Lower lobe of right lung (tissue), 2 donors: Measurements from ENCODE around the gene PYCARD. TPM values are rescaled to one million over a fixed set of nuclear protein-coding genes. Genes with fewer than 3 reads are reported as not detected.

ENCODE experiments used
- ATAC-seq, 2 donors: fragments of 200-7000 bp; cut with Tn5 transposase; one replicate each; pipeline ENCODE4 v1.9.1; 2020 to 2022; ENCODE audit warnings: mild to moderate bottlenecking in 2 of 2, moderate library complexity in 2 of 2
- DNase-seq: peaks from one replicate; pipeline ENCODE4 v3.0.0-alpha.2; 2020
- H3K27ac ChIP-seq: fragments of 200-600 bp; one replicate; pipeline ENCODE4 v1.8.0; 2022
- H3K27me3 ChIP-seq: fragments of 200-600 bp; one replicate; pipeline ENCODE4 v1.8.0; 2022; ENCODE audit warnings: low read depth
- H3K36me3 ChIP-seq: fragments of 200-600 bp; one replicate; pipeline ENCODE4 v1.8.0; 2022; ENCODE audit warnings: mild to moderate bottlenecking
- H3K4me1 ChIP-seq: fragments of 200-600 bp; one replicate; pipeline ENCODE4 v1.8.0; 2022
- H3K4me3 ChIP-seq: fragments of 200-600 bp; one replicate; pipeline ENCODE4 v1.8.0; 2022; ENCODE audit warnings: mild to moderate bottlenecking
- H3K9me3 ChIP-seq: fragments of 200-600 bp; one replicate; pipeline ENCODE4 v1.8.0; 2022
- intact Hi-C: fragments of 100-400 bp; cut with DNase I; formaldehyde crosslinking; loops from one replicate; pipeline ENCODE4 v1.11.0; 2022
- total RNA-seq: library from RNA; stranded (reverse); fragmentation: NEBNext Ultra II Directional; extraction: Animal tissue kit (Norgen Biotek cat#: 25700); gene quantifications from one replicate; pipeline ENCODE4 v1.2.1, GENCODE V29; 2021
- TF ChIP-seq, protein P1 (sequence below): fragments of 200-600 bp; IDR thresholded peaks from one replicate; pipeline ENCODE4 v1.8.0; 2022; ENCODE audit warnings: antibody characterized with exemption, mild to moderate bottlenecking
- donor health status: DM: no; HTN: yes; CAD: no; lungs with severe emphysema.

Gene PYCARD
- total RNA-seq, 1 donor from 2014 or later, result 82.0 TPM

DNA sequence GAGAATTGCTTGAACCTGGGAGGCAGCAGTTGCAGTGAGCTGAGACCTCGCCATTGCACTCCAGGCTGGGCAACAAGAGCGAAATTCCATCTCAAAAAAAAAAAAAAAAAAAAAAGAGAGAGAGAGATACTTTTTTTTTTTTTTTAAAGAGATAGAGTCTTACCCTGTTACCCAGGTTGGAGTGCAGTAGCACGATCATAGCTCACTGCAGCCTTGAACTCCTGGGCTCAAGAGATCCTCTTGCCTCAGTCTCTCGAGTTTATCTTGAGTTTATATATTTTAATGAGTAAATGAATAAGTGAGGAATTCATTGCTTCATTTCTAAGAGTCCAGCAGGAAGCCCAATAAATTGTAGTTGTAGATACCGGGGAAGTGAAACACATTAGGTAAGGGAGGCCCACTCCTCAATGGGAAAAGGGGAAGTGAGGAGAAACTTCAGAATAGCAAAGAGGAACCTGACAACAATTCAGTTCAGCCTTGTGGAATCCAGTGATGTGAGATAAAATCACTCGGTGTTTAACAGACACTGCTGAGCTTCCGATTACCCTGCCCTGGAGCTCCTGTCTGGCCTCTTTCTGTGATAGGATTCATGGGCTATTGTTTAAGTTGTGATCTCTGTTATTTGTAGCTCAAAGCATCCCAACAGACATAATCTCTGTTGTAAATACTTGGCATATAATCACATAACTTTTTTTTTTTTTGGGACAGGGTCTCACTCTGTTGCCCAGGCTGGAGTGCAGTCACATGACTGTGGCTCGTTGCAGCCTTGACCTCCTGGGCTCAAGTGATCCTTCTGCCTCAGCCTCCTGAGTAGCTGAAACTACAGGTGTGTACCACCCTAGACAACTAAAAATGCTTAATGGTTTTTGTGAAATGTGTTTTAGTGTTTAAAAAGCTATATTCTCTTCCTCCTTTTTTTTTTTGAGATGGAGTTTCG, 41.4 kb upstream of the PYCARD start:
- Histone ChIP-seq H3K4me3 (no peak overlapping the region), H3K27ac (peak overlapping the region; percentile 11), H3K27me3 (no peaks in the 10 kb centered on the region), H3K36me3 (no peaks in the 10 kb centered on the region), H3K4me1 (no peaks in the 10 kb centered on the region), H3K9me3 (no peaks in the 10 kb centered on the region)
- intact Hi-C loops, result no loop called here
- DNase-seq (no peak), ATAC-seq (peak; percentile 61 to 70)
- TF ChIP-seq, protein P1, sequence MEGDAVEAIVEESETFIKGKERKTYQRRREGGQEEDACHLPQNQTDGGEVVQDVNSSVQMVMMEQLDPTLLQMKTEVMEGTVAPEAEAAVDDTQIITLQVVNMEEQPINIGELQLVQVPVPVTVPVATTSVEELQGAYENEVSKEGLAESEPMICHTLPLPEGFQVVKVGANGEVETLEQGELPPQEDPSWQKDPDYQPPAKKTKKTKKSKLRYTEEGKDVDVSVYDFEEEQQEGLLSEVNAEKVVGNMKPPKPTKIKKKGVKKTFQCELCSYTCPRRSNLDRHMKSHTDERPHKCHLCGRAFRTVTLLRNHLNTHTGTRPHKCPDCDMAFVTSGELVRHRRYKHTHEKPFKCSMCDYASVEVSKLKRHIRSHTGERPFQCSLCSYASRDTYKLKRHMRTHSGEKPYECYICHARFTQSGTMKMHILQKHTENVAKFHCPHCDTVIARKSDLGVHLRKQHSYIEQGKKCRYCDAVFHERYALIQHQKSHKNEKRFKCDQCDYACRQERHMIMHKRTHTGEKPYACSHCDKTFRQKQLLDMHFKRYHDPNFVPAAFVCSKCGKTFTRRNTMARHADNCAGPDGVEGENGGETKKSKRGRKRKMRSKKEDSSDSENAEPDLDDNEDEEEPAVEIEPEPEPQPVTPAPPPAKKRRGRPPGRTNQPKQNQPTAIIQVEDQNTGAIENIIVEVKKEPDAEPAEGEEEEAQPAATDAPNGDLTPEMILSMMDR, result no peak

DNA sequence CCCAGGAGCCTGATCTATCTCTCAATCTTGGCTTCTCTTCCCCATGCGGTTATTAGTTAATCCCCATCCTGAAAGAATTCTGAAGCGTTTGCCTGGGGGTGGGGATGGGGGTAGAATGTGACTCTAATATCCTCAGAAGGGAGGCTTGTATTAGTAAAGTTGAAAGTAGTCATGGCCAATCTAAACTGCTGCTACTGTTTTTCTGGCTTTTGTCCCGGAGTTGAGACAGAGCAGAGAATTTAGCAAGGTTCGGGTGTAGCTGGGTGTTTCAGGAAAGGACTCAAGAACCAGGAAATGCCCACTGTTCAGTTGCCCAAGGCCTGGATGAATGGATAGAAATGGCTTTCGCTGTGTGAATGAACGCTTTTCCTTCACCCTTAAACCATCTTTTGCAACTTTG, 39.6 kb upstream of the PYCARD start:
- Histone ChIP-seq H3K9me3 (no peaks in the 10 kb centered on the region), H3K4me3 (no peak overlapping the region), H3K27me3 (no peaks in the 10 kb centered on the region), H3K36me3 (no peaks in the 10 kb centered on the region), H3K27ac (no peak overlapping the region), H3K4me1 (no peaks in the 10 kb centered on the region)
- TF ChIP-seq, protein P1, result no peak
- peak; percentile 46 to 58 for ATAC-seq
- intact Hi-C loops, result no loop called here
- DNase-seq, result no peak

DNA sequence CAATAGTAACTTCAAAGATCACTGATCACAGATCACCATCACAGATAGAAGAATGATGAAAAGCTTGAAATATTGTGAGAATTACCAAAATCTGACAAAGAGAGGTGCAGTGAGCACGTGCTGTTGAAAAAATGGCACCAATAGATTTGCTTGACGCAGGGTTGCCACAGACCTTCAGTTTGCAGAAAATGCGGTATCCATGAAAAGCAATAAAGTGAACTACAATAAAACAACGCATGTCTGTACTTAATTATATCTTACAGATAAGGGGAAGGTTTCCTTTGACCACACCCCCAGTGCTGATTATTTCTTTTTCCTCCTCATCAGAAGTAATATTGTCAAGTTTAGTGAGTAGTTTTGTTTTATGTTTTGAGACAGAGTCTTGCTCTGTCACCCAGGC, 35.5 kb upstream of the PYCARD start:
- no peak overlapping the region for H3K27ac ChIP-seq
- H3K9me3 ChIP-seq, result no peaks in the 10 kb centered on the region
- TF ChIP-seq, protein P1, result no peak
- no peak for ATAC-seq
- H3K36me3 ChIP-seq, result no peaks in the 10 kb centered on the region
- no peaks in the 10 kb centered on the region for H3K27me3 ChIP-seq
- no peaks in the 10 kb centered on the region for H3K4me1 ChIP-seq
- intact Hi-C loops, result no loop called here
- no peak for DNase-seq
- no peak overlapping the region for H3K4me3 ChIP-seq

DNA sequence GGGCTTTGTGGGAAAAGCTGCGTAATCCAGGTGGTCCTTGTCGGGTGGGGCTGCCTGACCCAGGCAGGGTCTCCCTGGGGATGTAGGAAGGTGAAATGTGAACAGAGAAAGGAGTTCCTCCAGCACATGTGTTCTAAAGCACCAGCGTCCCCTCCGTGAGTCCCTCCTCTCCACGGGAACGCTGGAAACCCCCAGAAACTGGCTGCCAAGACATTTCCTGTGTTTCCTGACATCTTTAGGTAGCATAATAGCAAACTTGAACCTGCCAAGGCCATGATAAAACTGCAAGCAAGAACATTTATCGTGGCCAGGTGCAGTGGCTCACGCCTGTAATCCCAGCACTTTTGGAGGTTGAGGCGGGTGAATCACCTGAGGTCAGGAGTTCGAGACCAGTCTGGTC, 26.9 kb upstream of the PYCARD start:
- H3K4me3 ChIP-seq, result no peak overlapping the region
- DNase-seq (no peak), ATAC-seq (no peak)
- TF ChIP-seq, protein P1, result no peak
- H3K27me3 ChIP-seq, result no peaks in the 10 kb centered on the region
- H3K27ac ChIP-seq, result no peak overlapping the region
- intact Hi-C loops, result no loop called here
- H3K9me3 ChIP-seq, result no peaks in the 10 kb centered on the region
- H3K4me1 ChIP-seq, result no peaks in the 10 kb centered on the region
- no peaks in the 10 kb centered on the region for H3K36me3 ChIP-seq

DNA sequence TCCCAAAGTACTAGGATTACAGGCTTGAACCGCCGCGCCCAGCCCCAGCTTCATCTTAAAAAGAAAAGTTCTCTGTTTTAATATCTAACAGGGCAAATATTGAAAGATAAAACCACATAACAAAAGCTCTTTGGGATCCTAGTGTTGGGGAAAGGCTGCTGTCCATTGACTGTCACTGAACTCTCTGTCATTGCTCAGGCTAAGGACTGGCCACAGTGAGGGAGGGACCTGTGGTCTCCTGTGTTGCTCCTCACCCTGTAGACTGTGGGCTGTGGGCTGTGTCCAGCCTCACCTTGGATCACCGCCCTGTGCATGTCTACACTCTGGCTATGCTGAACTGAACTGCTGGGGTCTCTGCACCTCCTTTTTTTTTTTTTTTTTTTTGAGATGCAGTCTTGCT, 25.6 kb upstream of the PYCARD start:
- peak in 1 of 2 donors; percentile 47 for ATAC-seq
- H3K4me1 ChIP-seq, result no peaks in the 10 kb centered on the region
- H3K9me3 ChIP-seq, result no peaks in the 10 kb centered on the region
- H3K27me3 ChIP-seq, result no peaks in the 10 kb centered on the region
- H3K4me3 ChIP-seq, result no peak overlapping the region
- no peak for DNase-seq
- no peak overlapping the region for H3K27ac ChIP-seq
- TF ChIP-seq, protein P1, result no peak
- H3K36me3 ChIP-seq, result no peaks in the 10 kb centered on the region
- intact Hi-C loops, result no loop called here
